WTC11 (cell line): ENCODE measurements around the gene RAB18. TPM values are rescaled to one million over a fixed set of nuclear protein-coding genes. Genes with fewer than 3 reads are reported as not detected.
"Not testable (repeated sequence)": the region's sequence is repeated elsewhere in the genome, so short reads cannot be mapped to it uniquely, and the experiment has no call there.

Experiments
- ATAC-seq: fragments of 200-7000 bp; cut with Tn5 transposase; 2 replicates; pipeline ENCODE4 v1.10.0; 2021; ENCODE audit warnings: mild to moderate bottlenecking, moderate library complexity
- CTCF ChIA-PET: fragments of 300-600 bp; sonication (Branson Sonifier 250); formaldehyde crosslinking; loops from one replicate; lab custom pipeline; 2021; ENCODE audit warnings: antibody characterized with exemption; lab: Charles Lee
- POLR2A ChIA-PET: fragments of 350-600 bp; sonication (Branson Sonifier 250); formaldehyde crosslinking; loops from one replicate; lab custom pipeline; 2021; ENCODE audit warnings: antibody characterized with exemption; lab: Charles Lee
- DNase-seq: peaks from one replicate; pipeline ENCODE4 v3.0.0; 2021; ENCODE audit warnings: low spot score
- H3K27ac Mint-ChIP-seq: 2 replicates; pipeline ENCODE4 v1.8.0; 2021; ENCODE audit warnings: mixed read lengths
- H3K27me3 Mint-ChIP-seq: 2 replicates; pipeline ENCODE4 v1.8.0; 2021; ENCODE audit warnings: low read depth, mild to moderate bottlenecking, moderate library complexity, mixed read lengths
- H3K36me3 Mint-ChIP-seq: 2 replicates; pipeline ENCODE4 v1.8.0; 2021; ENCODE audit warnings: mixed read lengths
- H3K4me1 Mint-ChIP-seq: 2 replicates; pipeline ENCODE4 v1.8.0; 2022; ENCODE audit warnings: mixed read lengths
- H3K4me3 Mint-ChIP-seq: 2 replicates; pipeline ENCODE4 v1.8.0; 2021; ENCODE audit warnings: mild to moderate bottlenecking, moderate library complexity, mixed read lengths
- H3K9me3 Mint-ChIP-seq: 2 replicates; pipeline ENCODE4 v1.8.0; 2021; ENCODE audit warnings: mixed read lengths
- ETV6 ChIP-seq: sonication (generic); formaldehyde crosslinking; IDR thresholded peaks from 2 replicates; pipeline ENCODE4 v1.8.1; 2022; ENCODE audit warnings: mild to moderate bottlenecking, missing genetic modification reagents
- FOXJ3 ChIP-seq: sonication (generic); formaldehyde crosslinking; IDR thresholded peaks from 2 replicates; pipeline ENCODE4 v1.9.0; 2021; ENCODE audit warnings: missing genetic modification reagents, mild to moderate bottlenecking, borderline replicate concordance
- HMGA2 ChIP-seq: fragments of 250-450 bp; sonication (Bioruptor Pico); IDR thresholded peaks from 2 replicates; pipeline ENCODE4 v1.4.0; 2021; ENCODE audit warnings: mild to moderate bottlenecking, moderate library complexity
- JUN ChIP-seq: sonication (generic); formaldehyde crosslinking; IDR thresholded peaks from 2 replicates; pipeline ENCODE4 v1.8.0; 2023; ENCODE audit warnings: mild to moderate bottlenecking, missing genetic modification reagents
- KAT7 ChIP-seq: sonication (generic); formaldehyde crosslinking; IDR thresholded peaks from 2 replicates; pipeline ENCODE4 v1.8.1; 2023; ENCODE audit warnings: missing genetic modification reagents, mild to moderate bottlenecking, borderline replicate concordance
- OVOL2 ChIP-seq: fragments of 250-450 bp; sonication (Bioruptor Pico); IDR thresholded peaks from 2 replicates; pipeline ENCODE4 v1.9.0; 2021; ENCODE audit warnings: mild to moderate bottlenecking, borderline replicate concordance
- PRRX2 ChIP-seq: fragments of 250-450 bp; sonication (Bioruptor Pico); IDR thresholded peaks from 2 replicates; pipeline ENCODE4 v1.8.0; 2021; ENCODE audit warnings: mild to moderate bottlenecking
- RORB ChIP-seq: fragments of 250-450 bp; sonication (Bioruptor Pico); IDR thresholded peaks from 2 replicates; pipeline ENCODE4 v1.9.0; 2021; ENCODE audit warnings: mild to moderate bottlenecking
- total RNA-seq: library from RNA; stranded (reverse); gene quantifications from 3 replicates; pipeline ENCODE4 v1.2.3, GENCODE V29; 2021
- TF ChIP-seq, protein P1 (sequence below): sonication (generic); formaldehyde crosslinking; IDR thresholded peaks from 2 replicates; pipeline ENCODE4 v1.8.1; 2023; ENCODE audit warnings: mild to moderate bottlenecking, missing genetic modification reagents, moderate library complexity
- TF ChIP-seq, protein P2 (sequence below): sonication (generic); formaldehyde crosslinking; IDR thresholded peaks from 2 replicates; pipeline ENCODE4 v1.8.0; 2022; ENCODE audit warnings: missing genetic modification reagents
- TF ChIP-seq, protein P3 (sequence below): sonication (generic); formaldehyde crosslinking; IDR thresholded peaks from 2 replicates; pipeline ENCODE4 v1.8.1; 2022; ENCODE audit warnings: mild to moderate bottlenecking, missing genetic modification reagents, moderate library complexity, borderline replicate concordance
- TF ChIP-seq, protein P4 (sequence below): sonication (generic); formaldehyde crosslinking; IDR thresholded peaks from 2 replicates; pipeline ENCODE4 v1.8.0; 2023; ENCODE audit warnings: missing genetic modification reagents
- TF ChIP-seq, protein P5 (sequence below): sonication (generic); formaldehyde crosslinking; IDR thresholded peaks from 2 replicates; pipeline ENCODE4 v1.8.1; 2022; ENCODE audit warnings: mild to moderate bottlenecking, moderate library complexity, missing genetic modification reagents
- TF ChIP-seq, protein P6 (sequence below): sonication (generic); formaldehyde crosslinking; IDR thresholded peaks from 2 replicates; pipeline ENCODE4 v1.8.0; 2022; ENCODE audit warnings: mild to moderate bottlenecking, missing genetic modification reagents

The RAB18 gene
- total RNA-seq, 1 experiment from 2014 or later = 71.4 TPM

DNA sequence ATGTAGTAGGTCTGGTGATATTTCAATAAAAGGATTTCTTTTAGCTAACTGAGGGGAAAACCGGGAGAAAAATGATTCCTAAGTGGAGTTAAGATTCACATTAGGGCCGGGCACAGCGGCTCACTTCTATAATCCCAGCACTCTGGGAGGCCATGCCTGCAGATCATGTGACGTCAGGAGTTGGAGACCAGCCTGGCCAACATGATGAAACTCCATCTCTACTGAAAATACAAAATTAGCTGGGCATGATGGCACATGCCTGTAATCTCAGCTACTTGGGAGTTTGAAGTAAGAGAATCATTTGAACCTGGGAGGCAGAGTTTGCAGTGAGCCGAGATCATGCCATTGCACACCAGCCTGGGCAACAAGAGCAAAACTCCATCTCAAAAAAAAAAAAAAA lies 72.9 kb downstream of the RAB18 start:
- H3K36me3 Mint-ChIP-seq, POLR2A ChIA-PET, H3K4me1 Mint-ChIP-seq, H3K27me3 Mint-ChIP-seq, H3K27ac Mint-ChIP-seq, DNase-seq, H3K9me3 Mint-ChIP-seq, CTCF ChIA-PET, ATAC-seq, H3K4me3 Mint-ChIP-seq: not testable (repeated sequence)
- TF ChIP-seq, protein P1, sequence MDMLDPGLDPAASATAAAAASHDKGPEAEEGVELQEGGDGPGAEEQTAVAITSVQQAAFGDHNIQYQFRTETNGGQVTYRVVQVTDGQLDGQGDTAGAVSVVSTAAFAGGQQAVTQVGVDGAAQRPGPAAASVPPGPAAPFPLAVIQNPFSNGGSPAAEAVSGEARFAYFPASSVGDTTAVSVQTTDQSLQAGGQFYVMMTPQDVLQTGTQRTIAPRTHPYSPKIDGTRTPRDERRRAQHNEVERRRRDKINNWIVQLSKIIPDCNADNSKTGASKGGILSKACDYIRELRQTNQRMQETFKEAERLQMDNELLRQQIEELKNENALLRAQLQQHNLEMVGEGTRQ (CRISPR knock-in tag) = peak; percentile 8; the same call in 1 of the 2 replicates

DNA sequence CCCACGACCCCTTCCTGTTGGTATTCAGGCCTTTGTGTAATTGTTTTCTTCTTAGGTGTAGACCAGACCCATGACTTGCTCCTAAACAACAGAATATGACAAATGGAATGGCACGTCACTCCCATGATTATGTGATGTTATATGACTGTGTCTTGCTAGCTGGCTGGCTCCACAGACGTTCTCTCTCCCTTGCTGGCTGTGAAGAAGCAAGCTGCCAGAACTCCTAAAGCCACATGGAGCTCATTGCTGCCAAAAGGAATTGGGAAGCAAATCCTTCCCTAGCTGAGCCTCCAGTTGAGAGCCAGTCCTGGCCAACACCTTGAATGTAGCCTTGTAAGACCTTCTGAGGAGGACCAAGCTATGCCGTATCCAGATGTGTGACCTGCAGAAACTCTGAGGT lies 74.2 kb downstream of the RAB18 start:
- H3K4me3 Mint-ChIP-seq = no peak overlapping the region
- DNase-seq (no peak), ATAC-seq (no peak)
- ChIA-PET CTCF (no interaction called here), POLR2A (no interaction called here)
- H3K9me3 Mint-ChIP-seq = peaks cover 6% of the 10 kb centered on the region
- no peaks in the 10 kb centered on the region for H3K36me3 Mint-ChIP-seq
- TF ChIP-seq, protein P2, sequence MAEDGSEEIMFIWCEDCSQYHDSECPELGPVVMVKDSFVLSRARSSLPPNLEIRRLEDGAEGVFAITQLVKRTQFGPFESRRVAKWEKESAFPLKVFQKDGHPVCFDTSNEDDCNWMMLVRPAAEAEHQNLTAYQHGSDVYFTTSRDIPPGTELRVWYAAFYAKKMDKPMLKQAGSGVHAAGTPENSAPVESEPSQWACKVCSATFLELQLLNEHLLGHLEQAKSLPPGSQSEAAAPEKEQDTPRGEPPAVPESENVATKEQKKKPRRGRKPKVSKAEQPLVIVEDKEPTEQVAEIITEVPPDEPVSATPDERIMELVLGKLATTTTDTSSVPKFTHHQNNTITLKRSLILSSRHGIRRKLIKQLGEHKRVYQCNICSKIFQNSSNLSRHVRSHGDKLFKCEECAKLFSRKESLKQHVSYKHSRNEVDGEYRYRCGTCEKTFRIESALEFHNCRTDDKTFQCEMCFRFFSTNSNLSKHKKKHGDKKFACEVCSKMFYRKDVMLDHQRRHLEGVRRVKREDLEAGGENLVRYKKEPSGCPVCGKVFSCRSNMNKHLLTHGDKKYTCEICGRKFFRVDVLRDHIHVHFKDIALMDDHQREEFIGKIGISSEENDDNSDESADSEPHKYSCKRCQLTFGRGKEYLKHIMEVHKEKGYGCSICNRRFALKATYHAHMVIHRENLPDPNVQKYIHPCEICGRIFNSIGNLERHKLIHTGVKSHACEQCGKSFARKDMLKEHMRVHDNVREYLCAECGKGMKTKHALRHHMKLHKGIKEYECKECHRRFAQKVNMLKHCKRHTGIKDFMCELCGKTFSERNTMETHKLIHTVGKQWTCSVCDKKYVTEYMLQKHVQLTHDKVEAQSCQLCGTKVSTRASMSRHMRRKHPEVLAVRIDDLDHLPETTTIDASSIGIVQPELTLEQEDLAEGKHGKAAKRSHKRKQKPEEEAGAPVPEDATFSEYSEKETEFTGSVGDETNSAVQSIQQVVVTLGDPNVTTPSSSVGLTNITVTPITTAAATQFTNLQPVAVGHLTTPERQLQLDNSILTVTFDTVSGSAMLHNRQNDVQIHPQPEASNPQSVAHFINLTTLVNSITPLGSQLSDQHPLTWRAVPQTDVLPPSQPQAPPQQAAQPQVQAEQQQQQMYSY (CRISPR knock-in tag) = no peak
- TF ChIP-seq, protein P3, sequence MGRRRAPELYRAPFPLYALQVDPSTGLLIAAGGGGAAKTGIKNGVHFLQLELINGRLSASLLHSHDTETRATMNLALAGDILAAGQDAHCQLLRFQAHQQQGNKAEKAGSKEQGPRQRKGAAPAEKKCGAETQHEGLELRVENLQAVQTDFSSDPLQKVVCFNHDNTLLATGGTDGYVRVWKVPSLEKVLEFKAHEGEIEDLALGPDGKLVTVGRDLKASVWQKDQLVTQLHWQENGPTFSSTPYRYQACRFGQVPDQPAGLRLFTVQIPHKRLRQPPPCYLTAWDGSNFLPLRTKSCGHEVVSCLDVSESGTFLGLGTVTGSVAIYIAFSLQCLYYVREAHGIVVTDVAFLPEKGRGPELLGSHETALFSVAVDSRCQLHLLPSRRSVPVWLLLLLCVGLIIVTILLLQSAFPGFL (CRISPR knock-in tag) = no peak
- TF ChIP-seq ETV6 (CRISPR knock-in tag) = no peak
- TF ChIP-seq KAT7 (CRISPR knock-in tag) = no peak
- no peak for TF ChIP-seq JUN
- no peak for TF ChIP-seq RORB (CRISPR knock-in tag)
- TF ChIP-seq, all 79 proteins: peak for 0
- Mint-ChIP-seq H3K27ac (no peak overlapping the region), H3K4me1 (no peaks in the 10 kb centered on the region), H3K27me3 (no peaks in the 10 kb centered on the region)

DNA sequence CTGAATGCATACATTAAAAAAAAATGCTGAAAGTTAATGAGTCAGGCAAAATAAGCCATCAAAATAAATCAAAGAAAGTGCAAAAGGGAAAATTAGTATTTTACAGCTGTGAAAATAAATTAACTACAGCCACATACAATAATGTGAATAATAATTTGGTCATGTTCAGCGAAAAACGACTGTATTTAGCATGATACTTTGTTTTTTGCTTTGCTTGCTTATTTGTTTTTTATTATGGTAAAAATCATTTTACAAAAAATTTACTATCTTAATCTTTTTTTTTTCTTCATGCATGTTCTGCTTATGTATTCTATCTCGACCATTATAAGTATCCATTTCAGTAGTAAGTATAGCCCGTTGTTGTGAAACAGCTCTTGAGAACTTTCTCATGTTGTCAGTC lies 77.1 kb downstream of the RAB18 start:
- H3K9me3 Mint-ChIP-seq = peaks cover 2% of the 10 kb centered on the region; the same call in 1 of the 2 replicates
- TF ChIP-seq, protein P4, sequence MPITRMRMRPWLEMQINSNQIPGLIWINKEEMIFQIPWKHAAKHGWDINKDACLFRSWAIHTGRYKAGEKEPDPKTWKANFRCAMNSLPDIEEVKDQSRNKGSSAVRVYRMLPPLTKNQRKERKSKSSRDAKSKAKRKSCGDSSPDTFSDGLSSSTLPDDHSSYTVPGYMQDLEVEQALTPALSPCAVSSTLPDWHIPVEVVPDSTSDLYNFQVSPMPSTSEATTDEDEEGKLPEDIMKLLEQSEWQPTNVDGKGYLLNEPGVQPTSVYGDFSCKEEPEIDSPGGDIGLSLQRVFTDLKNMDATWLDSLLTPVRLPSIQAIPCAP (CRISPR knock-in tag) = no peak
- TF ChIP-seq, protein P5, sequence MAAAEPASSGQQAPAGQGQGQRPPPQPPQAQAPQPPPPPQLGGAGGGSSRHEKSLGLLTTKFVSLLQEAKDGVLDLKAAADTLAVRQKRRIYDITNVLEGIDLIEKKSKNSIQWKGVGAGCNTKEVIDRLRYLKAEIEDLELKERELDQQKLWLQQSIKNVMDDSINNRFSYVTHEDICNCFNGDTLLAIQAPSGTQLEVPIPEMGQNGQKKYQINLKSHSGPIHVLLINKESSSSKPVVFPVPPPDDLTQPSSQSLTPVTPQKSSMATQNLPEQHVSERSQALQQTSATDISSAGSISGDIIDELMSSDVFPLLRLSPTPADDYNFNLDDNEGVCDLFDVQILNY = no peak
- TF ChIP-seq OVOL2 (no peak), FOXJ3 (CRISPR knock-in tag) (no peak), PRRX2 (CRISPR knock-in tag) (no peak), HMGA2 (no peak)
- TF ChIP-seq, protein P6, sequence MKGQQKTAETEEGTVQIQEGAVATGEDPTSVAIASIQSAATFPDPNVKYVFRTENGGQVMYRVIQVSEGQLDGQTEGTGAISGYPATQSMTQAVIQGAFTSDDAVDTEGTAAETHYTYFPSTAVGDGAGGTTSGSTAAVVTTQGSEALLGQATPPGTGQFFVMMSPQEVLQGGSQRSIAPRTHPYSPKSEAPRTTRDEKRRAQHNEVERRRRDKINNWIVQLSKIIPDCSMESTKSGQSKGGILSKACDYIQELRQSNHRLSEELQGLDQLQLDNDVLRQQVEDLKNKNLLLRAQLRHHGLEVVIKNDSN (CRISPR knock-in tag) = no peak
- CTCF ChIA-PET = no interaction called here

More for the DNA sequence above, 77.1 kb downstream of the RAB18 start:
- Mint-ChIP-seq H3K4me3 (no peak overlapping the region), H3K36me3 (no peaks in the 10 kb centered on the region), H3K4me1 (no peaks in the 10 kb centered on the region), H3K27ac (no peak overlapping the region), H3K27me3 (no peaks in the 10 kb centered on the region)
- ATAC-seq (no peak), DNase-seq (no peak)
- POLR2A ChIA-PET = no interaction called here
